Esophagus muscularis mucosa (tissue), 3 donors: ENCODE results near the gene EPB42.

Source experiments
- CTCF ChIP-seq, 3 experiments: fragments of 200-600 bp in 2 of 3; fragments of 450-650 bp in 1 of 3; sonication (generic) in 2 of 3; IDR thresholded peaks; one replicate each; pipeline ENCODE4 v1.5.1; 2017 to 2019; ENCODE audit warnings: antibody characterized with exemption in 3 of 3, mild to moderate bottlenecking in 2 of 3, moderate library complexity in 1 of 3
- POLR2A ChIP-seq: fragments of 450-650 bp; IDR thresholded peaks from one replicate; pipeline ENCODE4 v1.6.1; 2017; ENCODE audit warnings: antibody characterized with exemption, moderate library complexity, mild to moderate bottlenecking, low read depth
- POLR2AphosphoS5 ChIP-seq, 2 donors: sonication (generic); formaldehyde crosslinking; IDR thresholded peaks; one replicate each; pipeline ENCODE4 v1.6.1; 2017; ENCODE audit warnings: antibody characterized with exemption in 2 of 2

GRCh38 chr15:43196760-43197548 is 23.9 kb downstream of the EPB42 start:
- TF ChIP-seq POLR2AphosphoS5 (IDR thresholded peaks at IDR 0.05) (no peak), CTCF (IDR thresholded peaks at IDR 0.05) (no peak), POLR2A (no peak)
